ENCODE data around the gene MTA1.

Gene MTA1

DNA sequence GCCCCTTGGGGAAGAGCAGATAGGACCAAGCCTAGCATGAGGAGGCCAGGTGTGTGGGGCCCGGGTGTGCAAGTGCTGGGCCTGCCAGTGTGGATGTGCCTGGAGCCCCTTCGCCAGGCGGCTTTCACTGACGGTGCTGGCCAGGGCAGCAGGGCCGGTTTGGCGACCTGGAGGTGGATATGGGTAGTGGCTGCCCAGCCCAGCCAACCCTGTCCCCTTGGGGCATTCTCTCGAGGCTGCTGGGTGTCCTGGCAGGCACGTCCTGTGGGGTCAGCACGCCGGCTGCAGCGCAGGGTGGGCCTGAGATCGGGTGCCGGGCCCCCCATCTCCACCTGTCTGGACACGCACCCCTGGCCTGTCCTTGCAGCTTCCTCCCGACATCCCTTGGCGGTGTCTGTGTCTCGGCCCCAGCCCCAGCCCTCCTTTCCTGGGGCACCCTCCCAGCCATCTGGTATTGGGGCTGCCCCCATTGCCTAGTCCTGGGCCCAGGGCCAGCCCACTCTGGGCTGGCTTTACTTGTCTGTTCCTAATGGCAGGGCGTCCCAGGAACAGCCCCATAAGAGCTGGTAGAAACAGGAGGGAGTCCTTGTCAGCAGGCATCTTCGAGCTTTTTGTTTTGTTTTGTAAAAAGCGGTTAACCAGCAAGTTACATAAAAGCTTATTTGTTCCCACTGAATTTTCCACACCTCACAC, 47.8 kb downstream of the MTA1 start:
- peak in 1 of 2 experiments; percentile 56 for DNase-seq

GRCh38 chr14:105467942-105468471, 48.4 kb downstream of the MTA1 start:
- no peak for DNase-seq

GRCh38 chr14:105468621-105469241, 49.1 kb downstream of the MTA1 start:
- no peak for DNase-seq

DNA sequence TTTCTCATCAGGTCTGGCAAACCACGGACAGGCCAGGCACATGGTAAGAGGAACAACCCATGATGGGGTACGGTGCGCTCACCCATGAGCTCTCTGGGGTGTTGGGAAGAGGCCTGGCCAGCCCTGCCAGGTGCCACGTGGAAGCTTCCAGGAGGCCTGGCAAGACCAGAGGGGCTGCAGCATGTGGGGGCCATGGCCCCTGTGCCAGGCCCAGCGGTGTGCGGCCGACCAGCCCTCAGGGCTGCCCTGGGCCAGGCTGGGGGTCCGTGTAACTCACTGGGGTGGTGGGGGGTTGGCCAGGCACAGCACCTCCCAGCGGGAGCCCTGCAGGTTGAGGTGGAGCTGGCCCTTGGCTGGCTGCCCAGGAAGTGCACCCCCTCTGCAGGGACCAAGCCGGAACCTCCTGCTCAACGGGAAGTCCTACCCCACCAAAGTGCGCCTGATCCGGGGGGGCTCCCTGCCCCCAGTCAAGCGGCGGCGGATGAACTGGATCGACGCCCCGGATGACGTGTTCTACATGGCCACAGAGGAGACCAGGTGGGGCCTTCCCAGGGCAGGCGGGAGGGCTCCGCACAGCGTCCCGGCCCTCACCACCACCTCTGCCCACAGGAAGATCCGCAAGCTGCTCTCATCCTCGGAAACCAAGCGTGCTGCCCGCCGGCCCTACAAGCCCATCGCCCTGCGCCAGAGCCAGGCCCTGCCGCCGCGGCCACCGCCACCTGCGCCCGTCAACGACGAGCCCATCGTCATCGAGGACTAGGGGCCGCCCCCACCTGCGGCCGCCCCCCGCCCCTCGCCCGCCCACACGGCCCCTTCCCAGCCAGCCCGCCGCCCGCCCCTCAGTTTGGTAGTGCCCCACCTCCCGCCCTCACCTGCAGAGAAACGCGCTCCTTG, 50.1 kb downstream of the MTA1 start:
- no peak for DNase-seq

DNA sequence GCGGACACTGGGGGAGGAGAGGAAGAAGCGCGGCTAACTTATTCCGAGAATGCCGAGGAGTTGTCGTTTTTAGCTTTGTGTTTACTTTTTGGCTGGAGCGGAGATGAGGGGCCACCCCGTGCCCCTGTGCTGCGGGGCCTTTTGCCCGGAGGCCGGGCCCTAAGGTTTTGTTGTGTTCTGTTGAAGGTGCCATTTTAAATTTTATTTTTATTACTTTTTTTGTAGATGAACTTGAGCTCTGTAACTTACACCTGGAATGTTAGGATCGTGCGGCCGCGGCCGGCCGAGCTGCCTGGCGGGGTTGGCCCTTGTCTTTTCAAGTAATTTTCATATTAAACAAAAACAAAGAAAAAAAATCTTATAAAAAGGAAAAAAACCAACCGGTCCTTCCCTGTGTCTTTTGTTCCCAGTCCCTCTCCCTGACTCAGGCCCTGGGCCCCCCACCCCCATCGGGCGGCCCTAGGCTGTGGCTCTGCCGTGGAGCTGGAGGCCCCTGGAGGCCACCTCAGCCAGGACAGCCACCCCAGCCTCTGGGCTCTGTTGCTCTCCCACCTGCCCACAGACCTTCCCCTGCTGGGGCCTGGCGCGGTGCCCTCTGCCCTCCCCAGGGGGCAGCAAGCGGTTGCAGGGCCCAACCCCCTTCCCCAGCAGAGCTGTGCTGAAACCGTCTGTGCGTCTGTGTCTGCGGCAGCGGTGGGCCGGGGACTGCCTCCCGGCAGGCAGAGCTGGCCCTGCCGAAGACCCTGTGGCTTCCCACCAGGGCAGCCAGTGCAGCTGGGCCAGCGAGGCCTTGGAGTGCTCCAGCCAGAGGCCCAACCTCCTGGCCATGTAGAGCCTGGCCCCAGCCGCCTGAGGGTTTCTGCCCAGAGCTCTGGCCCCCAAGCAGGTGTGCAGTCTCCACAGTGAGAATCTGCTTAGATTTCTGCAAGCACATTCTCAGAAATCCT, 51.0 kb downstream of the MTA1 start:
- DNase-seq = peak in 1 of 2 experiments; percentile 35

- DNase-seq = no peak
Measured at GRCh38 chr14:105471297-105471821, 51.7 kb downstream of the MTA1 start.

GRCh38 chr14:105471823-105472485, 52.3 kb downstream of the MTA1 start:
- DNase-seq = no peak

DNA sequence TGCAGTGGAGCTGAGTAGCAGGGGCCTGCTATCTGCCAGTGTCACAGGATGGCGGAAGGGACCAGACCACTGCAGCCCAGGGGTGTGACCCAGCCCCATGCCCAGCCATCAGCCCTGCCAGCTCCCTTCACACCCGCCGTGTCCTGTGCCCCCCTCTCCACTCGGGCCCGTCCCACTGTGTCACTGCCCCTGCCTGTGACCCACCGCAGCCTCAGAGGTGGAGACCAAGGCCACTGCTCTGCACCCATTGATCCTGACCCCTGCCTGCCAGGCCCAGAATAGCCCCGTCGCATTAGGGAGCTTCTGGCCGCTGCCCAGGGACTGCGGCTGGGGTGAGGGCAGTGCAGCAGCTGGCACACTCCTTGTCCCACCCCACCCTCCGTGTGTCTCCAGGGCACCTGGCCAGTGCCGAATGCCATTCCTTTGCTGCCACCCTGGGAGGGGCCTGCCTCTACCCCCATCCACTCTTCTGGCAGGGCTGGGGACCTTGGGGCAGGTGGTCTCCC, 52.9 kb downstream of the MTA1 start:
- peak in 1 of 2 experiments; percentile 52 for DNase-seq

GRCh38 chr14:105473033-105473676, 53.5 kb downstream of the MTA1 start:
- peak in 1 of 2 experiments; percentile 66 for DNase-seq

DNA sequence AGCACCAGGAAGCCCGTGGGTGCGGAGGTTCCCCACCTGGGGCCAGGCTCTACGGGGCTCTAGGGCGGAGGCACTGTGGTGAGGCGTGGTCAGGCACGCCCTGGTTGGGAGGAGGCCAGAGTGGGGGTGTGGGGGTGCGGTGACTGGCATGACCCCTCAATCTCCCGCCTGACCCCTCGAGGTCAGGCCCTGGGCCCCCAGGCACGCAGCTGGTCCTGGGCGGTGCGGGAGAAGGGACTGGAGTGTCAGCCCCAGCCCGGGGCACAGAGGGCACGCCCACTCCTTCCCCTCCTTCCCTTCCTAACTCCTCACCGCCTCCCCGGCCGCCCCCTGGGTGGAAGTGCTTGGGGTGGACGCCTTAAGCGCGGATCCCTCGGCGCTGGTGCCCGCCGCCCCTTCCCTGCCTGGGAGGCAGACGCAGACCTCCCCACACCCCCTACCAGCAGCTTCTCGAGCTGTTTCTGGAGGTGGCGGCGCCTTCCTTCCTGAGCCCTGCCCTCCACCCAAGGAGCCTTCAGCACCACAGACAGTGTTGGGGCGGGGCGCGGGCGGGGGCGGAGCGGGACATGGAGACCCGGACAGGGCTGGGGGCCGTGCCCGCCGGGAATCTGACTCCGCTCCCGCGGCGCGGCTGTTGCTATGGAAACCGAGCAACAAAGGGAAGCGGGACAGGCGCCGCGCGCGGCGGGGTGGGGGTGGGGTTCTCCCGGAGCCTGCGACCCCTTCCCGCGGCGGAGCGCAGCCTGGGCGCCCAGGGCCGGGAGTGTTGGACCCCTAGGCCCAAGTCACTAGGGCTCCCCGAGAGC, 54.3 kb downstream of the MTA1 start:
- DNase-seq = peak; percentile 84 to 94

- DNase-seq = peak; percentile 49 to 74
Measured at GRCh38 chr14:105474483-105475268, 55.0 kb downstream of the MTA1 start, which contains the start of gene CRIP2. TSS of gene CRIP2 (plus strand) at chr14:105474821. CDS start at chr14:105474863, 42 bp downstream.

DNA sequence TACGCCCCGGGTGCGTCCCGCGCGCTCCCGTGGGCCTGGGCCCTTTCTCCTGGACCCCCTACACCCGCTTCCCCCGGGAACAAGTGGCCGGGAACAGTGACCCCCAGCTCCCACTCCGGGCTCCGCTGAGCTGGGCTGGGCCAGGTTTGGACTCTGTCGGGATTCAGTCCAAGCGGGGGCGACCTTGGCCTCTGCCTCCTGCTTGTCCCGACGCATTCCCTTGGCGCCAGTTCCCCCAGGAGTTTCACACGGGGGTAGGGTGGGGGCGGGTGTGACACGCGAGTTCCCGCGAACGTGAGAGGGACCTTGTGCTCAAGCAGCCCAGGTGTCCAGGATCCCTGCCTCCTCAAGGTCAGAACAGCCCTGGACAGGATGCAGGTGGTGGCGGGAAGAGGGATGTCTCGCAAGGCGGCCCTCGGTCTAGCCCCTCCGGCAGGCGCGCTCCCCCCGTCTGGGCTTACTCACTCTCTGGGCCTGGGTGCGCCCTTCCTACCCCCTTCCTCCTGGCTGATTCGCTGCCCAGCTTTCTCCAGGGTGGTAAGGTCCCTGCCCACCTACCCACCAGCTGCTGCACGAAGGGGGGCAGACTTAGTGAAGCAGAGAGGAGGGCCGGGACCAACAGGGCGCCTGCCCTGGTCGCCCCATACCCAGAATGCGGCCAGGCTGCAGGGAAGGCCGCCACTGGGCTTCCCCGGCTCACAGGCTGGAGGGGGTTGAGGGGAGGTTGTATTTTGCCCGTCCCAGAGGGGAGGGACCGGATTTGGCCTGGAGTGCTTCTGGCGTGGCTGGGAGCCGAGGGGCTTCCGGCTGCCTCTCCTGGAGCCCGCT, 55.9 kb downstream of the MTA1 start:
- peak; percentile 69 to 73 for DNase-seq

- peak in 1 of 2 experiments; percentile 54 for DNase-seq
Measured at GRCh38 chr14:105476097-105476830, 56.6 kb downstream of the MTA1 start.

GRCh38 chr14:105476831-105477659, 57.4 kb downstream of the MTA1 start:
- DNase-seq = no peak

DNA sequence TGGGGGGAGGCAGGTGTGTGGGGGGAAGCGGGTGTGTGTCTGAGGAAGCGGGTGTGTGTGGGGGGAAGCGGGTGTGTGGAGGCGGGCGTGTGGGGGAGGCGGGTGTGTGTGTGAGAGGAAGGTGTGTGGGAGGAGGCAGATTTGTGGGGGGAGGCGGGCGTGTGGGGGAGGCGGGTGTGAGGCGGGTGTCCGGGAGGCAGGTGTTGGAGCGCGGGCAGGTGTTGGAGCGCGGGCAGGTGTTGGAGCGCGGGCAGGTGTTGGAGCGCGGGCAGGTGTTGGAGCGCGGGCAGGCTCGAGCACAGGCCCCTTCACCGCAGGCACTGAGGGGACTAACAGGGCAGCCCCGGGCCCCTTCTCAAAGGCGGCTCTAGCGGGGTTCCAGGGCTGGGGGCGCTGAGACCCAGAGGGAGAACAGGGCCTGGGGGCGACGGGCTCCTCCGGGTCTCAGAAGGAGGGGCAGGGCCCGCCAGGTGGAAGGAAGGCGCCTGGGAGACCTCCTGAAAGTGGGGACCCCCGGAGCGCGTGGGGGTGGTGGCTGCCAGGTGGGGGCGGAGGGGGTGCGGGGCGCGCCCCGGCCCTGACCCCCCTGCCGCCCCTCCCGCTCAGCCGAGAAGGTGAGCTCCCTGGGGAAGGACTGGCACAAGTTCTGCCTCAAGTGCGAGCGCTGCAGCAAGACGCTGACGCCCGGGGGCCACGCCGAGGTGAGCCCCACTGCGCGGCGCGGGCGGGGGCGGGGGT, 58.2 kb downstream of the MTA1 start:
- DNase-seq = no peak
